NCI-H2107 treated with DMSO at 0.1 percent for 48 hours (cell line): ENCODE measurements around the gene UST.
A peak's percentile ranks its signal among the peaks of the same experiment; 100 is the strongest.
"Not testable (repeated sequence)": the region's sequence is repeated elsewhere in the genome, so short reads cannot be mapped to it uniquely, and the experiment has no call there.

Experiments
- DNase-seq: peaks from one replicate; lab custom pipeline; 2025; ENCODE audit not compliant: unreplicated experiment; lab: John Stamatoyannopoulos, UW

Gene UST

GRCh38 chr6:148998704-148999103, 251.9 kb downstream of the UST start:
- no peak for DNase-seq

- DNase-seq: no peak
Observed at GRCh38 chr6:148999501-148999900, 252.7 kb downstream of the UST start.

- DNase-seq: no peak
Observed at GRCh38 chr6:148999929-149000468, 253.2 kb downstream of the UST start.

- DNase-seq: no peak
Observed at GRCh38 chr6:149001422-149001821, 254.6 kb downstream of the UST start.

GRCh38 chr6:149003560-149003959, 256.7 kb downstream of the UST start:
- DNase-seq: no peak

GRCh38 chr6:149004664-149005063, 257.8 kb downstream of the UST start:
- DNase-seq: no peak

GRCh38 chr6:149006236-149006635, 259.4 kb downstream of the UST start:
- not testable (repeated sequence) for DNase-seq

GRCh38 chr6:149006671-149007070, 259.8 kb downstream of the UST start:
- DNase-seq: no peak

GRCh38 chr6:149007846-149008245, 261.0 kb downstream of the UST start:
- DNase-seq: no peak

- no peak for DNase-seq
Observed at GRCh38 chr6:149008741-149009140, 261.9 kb downstream of the UST start.

GRCh38 chr6:149012040-149012545, 265.3 kb downstream of the UST start:
- DNase-seq: no peak

GRCh38 chr6:149013586-149014344, 266.9 kb downstream of the UST start:
- DNase-seq: no peak

GRCh38 chr6:149014631-149015534, 268.1 kb downstream of the UST start:
- DNase-seq: no peak

- DNase-seq: no peak
Observed at GRCh38 chr6:149015535-149016525, 269.0 kb downstream of the UST start.

- no peak for DNase-seq
Observed at GRCh38 chr6:149016716-149017115, 269.9 kb downstream of the UST start.

GRCh38 chr6:149020319-149020718, 273.5 kb downstream of the UST start:
- no peak for DNase-seq

GRCh38 chr6:149024361-149024760, 277.5 kb downstream of the UST start:
- no peak for DNase-seq

GRCh38 chr6:149025061-149025460, 278.2 kb downstream of the UST start:
- no peak for DNase-seq

GRCh38 chr6:149026530-149026942, 279.7 kb downstream of the UST start:
- DNase-seq: peak; percentile 40

- no peak for DNase-seq
Observed at GRCh38 chr6:149027484-149027883, 280.7 kb downstream of the UST start.
